SKM-1 (cell line): ENCODE results near the gene COL8A2.

Experiments
- DNase-seq: peaks from one replicate; lab custom pipeline; 2025; ENCODE audit not compliant: unreplicated experiment; lab: John Stamatoyannopoulos, UW

Gene COL8A2

GRCh38 chr1:36092166-36092797, 32.7 kb downstream of the COL8A2 start:
- no peak for DNase-seq

- no peak for DNase-seq
Observed at GRCh38 chr1:36091698-36092097, 33.3 kb downstream of the COL8A2 start.

GRCh38 chr1:36091141-36091540, 33.9 kb downstream of the COL8A2 start:
- no peak for DNase-seq

- DNase-seq, result no peak
Observed at GRCh38 chr1:36089393-36090121, 35.5 kb downstream of the COL8A2 start.

GRCh38 chr1:36088577-36089392, 36.2 kb downstream of the COL8A2 start, which contains the start of gene ADPRS:
Gene ADPRS (plus strand): TSS chr1:36088892. CDS start chr1:36088905, 13 bp downstream.
- peak; percentile 86 for DNase-seq

- no peak for DNase-seq
Observed at GRCh38 chr1:36088265-36088576, 36.8 kb downstream of the COL8A2 start.

- DNase-seq, result no peak
Observed at GRCh38 chr1:36087233-36088123, 37.5 kb downstream of the COL8A2 start.

DNA sequence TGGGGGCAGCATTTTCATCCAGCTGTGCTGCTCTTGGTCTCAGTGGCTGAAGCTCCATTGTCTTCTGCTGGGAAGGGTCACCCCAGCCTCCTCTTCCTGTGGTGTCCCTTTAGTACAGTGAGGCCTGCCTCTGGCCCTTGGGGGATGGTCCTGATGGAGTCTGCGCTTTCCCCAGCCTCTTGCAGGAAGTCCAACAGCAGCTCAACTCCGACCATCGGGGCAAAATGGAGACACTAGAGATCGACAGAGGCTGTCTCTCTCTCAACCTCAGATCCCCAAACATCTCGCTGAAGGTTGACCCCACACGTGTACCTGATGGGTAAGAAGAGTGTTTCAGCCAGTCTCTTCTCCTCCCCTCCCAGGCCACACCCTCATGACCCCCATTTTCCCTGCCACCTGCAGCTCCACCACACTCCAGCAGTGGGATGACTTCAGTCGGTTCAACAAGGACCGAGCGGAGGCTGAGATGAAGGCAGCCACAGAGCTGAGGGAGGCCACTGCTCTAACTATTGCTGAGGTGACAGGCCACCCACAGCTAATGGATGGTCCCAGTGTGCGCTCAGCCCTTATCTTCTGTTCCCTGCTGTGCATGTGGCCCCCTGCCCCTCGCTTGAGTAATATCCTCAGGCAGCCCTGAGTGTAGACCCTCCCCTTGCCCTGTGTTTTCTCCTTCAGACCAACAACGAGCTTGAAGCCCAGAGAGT, 38.3 kb downstream of the COL8A2 start:
- DNase-seq, result no peak

- no peak for DNase-seq
Observed at GRCh38 chr1:36085686-36086526, 39.1 kb downstream of the COL8A2 start.

DNA sequence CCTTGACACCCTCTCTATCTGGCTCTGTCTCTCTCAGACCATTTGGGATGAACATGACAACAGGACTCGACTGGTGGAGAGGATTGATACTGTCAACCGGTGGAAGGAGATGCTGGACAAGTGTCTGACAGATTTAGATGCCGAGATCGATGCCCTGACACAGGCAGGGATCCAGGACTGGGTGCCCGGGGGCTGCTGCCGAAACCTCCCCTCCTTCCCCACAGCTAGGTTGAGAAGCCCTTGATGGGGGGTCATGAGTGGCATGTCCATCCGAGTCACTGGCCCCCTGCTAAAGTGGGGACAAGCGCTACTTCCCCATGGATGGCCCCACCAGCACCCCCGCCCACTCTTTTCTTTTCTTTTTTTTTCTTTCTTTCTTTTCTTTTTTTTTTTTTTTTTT, 39.9 kb downstream of the COL8A2 start:
- DNase-seq, result no peak

- no peak for DNase-seq
Observed at GRCh38 chr1:36084497-36085115, 40.4 kb downstream of the COL8A2 start.

DNA sequence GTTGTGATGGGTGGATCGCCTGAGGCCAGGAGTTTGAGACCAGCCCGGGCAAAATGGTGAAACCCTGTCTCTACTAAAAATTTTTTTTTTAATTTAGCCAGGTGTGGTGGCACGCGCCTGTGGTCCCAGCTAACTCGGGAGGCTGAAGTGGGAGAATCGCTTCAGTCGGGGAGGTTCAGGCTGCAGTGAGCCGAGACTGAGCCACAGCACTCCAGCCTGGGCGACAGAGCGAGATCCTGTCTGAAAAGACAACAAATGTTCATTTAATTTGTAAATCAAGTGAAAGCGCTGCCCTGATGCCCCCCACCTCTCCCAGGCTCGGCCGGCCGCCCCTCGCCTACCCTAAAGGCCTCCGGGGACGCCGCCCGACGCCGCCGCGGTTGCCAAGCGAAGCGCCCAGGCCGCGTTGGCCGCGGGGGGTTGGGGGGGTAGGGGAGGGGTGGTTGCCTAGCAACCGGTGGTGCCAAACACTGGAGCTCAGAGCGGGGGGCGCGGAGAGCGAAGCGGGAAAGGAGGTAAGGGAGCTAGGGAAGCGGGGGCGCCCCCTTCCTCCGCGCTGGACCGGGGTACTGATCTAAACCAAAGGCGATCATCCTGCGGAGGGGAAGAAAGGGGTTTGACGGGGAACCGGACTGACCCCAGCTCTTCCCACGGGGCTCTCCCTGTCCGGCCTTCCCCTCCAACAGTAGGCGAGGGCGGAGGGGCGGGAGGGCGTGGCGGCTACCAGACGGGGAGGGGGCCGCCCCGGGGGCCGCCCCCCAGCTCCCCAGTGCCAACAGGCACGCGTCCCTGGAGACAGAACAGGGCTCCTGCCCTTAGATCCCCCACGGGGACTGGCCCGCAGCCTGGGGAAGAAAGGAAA, 41.2 kb downstream of the COL8A2 start, which contains the start of gene TEKT2:
TSS of gene TEKT2 (plus strand) at position 460 of the 862 bp plus-strand sequence. CDS start 828 bp downstream, outside the sequence.
- DNase-seq, result no peak

DNA sequence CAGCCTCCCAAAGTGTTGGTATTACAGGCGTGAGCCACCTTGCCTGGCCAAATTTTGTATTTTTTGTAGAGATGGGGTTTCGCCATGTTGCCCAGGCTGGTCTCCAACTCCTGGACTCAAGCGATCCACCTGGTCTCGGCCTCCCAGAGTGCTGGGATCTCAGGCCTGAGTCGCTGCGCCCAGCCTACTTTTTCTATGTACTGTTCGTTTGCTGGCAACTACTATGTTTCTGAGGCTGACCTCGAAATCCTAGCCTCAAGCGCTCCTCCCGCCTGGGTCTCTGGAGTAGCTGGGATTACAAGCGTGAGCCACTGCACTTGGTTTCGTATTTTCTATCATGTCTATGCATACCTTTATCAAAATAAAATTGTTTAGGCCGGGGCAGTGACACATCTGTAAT, 41.8 kb downstream of the COL8A2 start:
- DNase-seq, result no peak

DNA sequence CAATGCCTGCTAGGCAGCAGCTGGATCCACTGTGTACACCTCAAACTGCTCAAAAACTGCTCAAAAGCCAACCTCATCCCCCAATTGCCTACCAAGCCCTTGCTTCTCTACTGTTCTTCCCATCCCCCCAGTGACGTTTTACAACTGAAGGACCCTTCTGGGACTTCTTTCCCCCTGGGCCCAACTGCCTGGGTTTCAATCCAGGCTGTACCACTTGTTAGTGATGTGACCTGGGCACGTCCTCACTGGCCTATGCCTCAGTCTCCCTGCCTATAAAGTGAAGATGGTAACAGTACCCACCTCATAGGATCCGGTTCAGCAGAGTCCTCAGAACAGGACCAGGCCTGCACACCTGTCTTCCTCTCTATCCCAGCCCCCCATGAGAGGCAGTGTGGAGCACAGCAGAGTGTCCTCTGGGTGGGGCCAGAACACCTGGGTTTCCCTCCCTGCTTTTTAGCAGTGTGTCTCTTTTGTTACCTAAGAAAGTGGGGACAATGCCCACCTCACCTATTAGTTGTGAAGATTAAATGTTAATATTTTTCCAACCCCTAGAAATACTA, 43.0 kb downstream of the COL8A2 start:
- no peak for DNase-seq

GRCh38 chr1:36080801-36081200, 44.2 kb downstream of the COL8A2 start:
- no peak for DNase-seq

- DNase-seq, result no peak
Observed at GRCh38 chr1:36080236-36080635, 44.8 kb downstream of the COL8A2 start.

GRCh38 chr1:36076979-36077573, 47.9 kb downstream of the COL8A2 start:
- DNase-seq, result no peak
